Measurements from ENCODE around the gene IL4R.
"Not testable (repeated sequence)": the region's sequence is repeated elsewhere in the genome, so short reads cannot be mapped to it uniquely, and the experiment has no call there.

Gene IL4R

GRCh38 chr16:27408012-27408601 is 94.3 kb downstream of the IL4R start:
- no peak for DNase-seq

GRCh38 chr16:27408602-27409031 is 94.8 kb downstream of the IL4R start:
- DNase-seq: no peak

GRCh38 chr16:27409958-27410357 is 96.2 kb downstream of the IL4R start:
- DNase-seq: not testable (repeated sequence)

- no peak for DNase-seq
These were observed 97.0 kb downstream of the IL4R start for GRCh38 chr16:27410761-27411160.

- no peak for DNase-seq
These were observed 100.2 kb downstream of the IL4R start for GRCh38 chr16:27413956-27414355.
